ENCODE data around the gene KYNU. TPM values are rescaled to one million over a fixed set of nuclear protein-coding genes. Genes with fewer than 3 reads are reported as not detected.
A peak's percentile ranks its signal among the peaks of the same experiment; 100 is the strongest.
"Not testable (repeated sequence)": the region's sequence is repeated elsewhere in the genome, so short reads cannot be mapped to it uniquely, and the experiment has no call there.

The KYNU gene
- total RNA-seq, 1 experiment from 2014 or later = 165 TPM

- DNase-seq (ENCODE audit: low read depth, low spot score) = no peak
- in situ Hi-C loops (cut with HindIII; ENCODE audit: low pct_unique_long_range_greater_than_20kb, low sequenced_read_pairs) = no loop called here
Observed at GRCh38 chr2:142868229-142868762, 9.2 kb upstream of the KYNU start.

GRCh38 chr2:142869065-142869460, 8.4 kb upstream of the KYNU start:
- in situ Hi-C loops (cut with HindIII; ENCODE audit: low pct_unique_long_range_greater_than_20kb, low sequenced_read_pairs); DNase-seq (ENCODE audit: low read depth, low spot score): not testable (repeated sequence)

DNA sequence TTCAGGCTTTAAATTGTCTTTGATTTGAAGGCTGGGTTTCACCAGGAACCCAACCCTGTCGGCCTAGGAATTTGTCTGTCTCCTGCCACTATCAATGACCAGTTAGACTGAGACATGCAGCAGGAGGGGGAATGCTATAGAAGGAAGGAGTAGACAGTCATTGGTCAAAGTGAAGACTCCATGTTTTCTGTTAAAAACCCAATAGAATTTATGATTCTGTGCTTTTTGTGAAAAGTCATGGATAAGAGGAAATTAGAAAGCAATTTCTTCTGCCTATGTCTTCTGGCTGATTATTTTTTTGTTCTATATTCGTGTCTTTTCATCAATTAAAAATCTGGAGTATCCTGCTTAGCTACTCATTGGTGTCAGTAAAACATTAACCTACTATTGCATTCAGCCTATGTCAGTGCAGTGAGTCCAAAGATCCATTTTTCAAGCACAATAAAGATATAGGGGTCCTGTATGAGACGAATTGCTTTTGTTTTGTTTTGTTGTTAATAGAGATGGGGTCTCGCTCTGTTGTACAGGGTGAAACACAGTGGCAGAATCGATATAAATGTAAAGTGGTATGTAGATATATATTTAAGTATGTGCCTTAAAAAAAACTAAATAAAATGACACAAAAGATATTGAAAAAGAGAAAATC, 7.9 kb upstream of the KYNU start:
- DNase-seq (ENCODE audit: low read depth, low spot score) = no peak
- in situ Hi-C loops (cut with HindIII; ENCODE audit: low pct_unique_long_range_greater_than_20kb, low sequenced_read_pairs) = no loop called here

DNA sequence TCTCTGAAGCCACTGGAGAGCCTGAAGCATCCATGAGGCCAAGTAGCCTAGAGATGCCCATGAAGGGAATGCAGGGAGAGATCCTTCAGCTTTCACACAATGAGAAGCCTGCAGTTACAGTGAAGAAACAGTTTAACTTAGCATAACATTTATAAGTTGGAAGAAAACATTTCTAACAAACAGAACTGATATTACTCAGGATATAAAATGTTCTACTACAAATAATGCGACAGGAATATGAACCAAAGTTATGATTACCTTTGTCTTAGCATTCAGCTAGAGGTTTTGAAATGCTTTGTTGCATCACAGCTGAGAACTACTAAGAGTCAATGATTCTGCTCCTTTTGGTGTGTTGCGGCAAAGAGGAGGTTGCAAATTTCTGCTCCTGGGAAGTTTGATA, 6.9 kb upstream of the KYNU start:
- DNase-seq (ENCODE audit: low read depth, low spot score) = peak; percentile 15
- in situ Hi-C loops (cut with HindIII; ENCODE audit: low pct_unique_long_range_greater_than_20kb, low sequenced_read_pairs) = no loop called here

DNA sequence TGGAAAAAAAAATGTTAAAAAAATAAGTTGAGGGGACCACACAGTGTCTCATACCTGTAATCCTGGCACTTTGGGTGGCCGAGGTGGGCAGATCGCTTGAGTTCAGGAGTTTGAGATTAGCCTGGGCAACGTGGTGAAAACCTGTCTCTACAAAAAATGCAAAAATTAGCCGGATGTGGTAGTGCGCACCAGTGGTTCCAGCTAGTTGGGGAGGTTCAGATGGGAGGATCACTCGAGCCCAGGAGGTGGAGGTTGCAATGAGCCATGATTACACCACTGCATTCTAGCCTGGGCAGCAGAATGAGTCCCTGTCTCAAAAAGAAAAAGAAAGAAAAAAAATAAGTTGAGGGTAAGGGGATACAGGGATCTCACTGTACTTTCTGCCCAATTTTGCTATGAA, 6.1 kb upstream of the KYNU start:
- no peak for DNase-seq (ENCODE audit: low read depth, low spot score)
- in situ Hi-C loops (cut with HindIII; ENCODE audit: low pct_unique_long_range_greater_than_20kb, low sequenced_read_pairs) = no loop called here

GRCh38 chr2:142872882-142873724, 4.4 kb upstream of the KYNU start:
- in situ Hi-C loops (cut with HindIII; ENCODE audit: low pct_unique_long_range_greater_than_20kb, low sequenced_read_pairs) = no loop called here
- peak; percentile 97 for DNase-seq (ENCODE audit: low read depth, low spot score)

- DNase-seq (ENCODE audit: low read depth, low spot score) = no peak
- in situ Hi-C loops (cut with HindIII; ENCODE audit: low pct_unique_long_range_greater_than_20kb, low sequenced_read_pairs) = no loop called here
Observed at GRCh38 chr2:142873831-142874287, 3.6 kb upstream of the KYNU start.

DNA sequence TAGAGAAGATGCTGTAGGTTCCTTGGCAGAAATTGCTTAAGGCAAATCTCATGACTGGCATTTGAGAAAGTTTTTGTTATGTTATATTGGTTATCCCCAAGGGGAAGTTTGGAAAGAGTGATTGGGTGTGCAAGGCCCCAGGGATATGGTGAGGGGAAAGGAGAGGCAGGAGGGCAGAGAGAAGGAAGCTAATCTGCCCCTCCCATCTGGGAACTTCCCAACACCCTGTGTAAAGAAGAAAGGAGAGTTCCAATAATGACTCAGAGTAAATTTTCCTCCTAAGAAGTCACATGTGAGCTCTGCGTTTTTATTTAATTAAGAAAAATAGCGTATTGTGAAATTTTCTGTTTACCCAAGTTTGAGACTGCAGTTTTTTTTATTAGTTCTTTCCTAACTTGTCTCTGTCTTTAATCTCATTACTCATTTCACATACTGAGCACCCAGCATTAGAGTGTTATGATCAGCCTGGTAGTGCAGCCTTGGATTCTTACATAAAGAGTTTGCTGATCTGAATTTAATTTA, 3.1 kb upstream of the KYNU start:
- in situ Hi-C loops (cut with HindIII; ENCODE audit: low pct_unique_long_range_greater_than_20kb, low sequenced_read_pairs) = no loop called here
- peak; percentile 96 for DNase-seq (ENCODE audit: low read depth, low spot score)

GRCh38 chr2:142875010-142875409, 2.5 kb upstream of the KYNU start:
- DNase-seq (ENCODE audit: low read depth, low spot score) = peak; percentile 36
- in situ Hi-C loops (cut with HindIII; ENCODE audit: low pct_unique_long_range_greater_than_20kb, low sequenced_read_pairs) = no loop called here

GRCh38 chr2:142875652-142876051, 1.8 kb upstream of the KYNU start:
- in situ Hi-C loops (cut with HindIII; ENCODE audit: low pct_unique_long_range_greater_than_20kb, low sequenced_read_pairs) = no loop called here
- no peak for DNase-seq (ENCODE audit: low read depth, low spot score)

DNA sequence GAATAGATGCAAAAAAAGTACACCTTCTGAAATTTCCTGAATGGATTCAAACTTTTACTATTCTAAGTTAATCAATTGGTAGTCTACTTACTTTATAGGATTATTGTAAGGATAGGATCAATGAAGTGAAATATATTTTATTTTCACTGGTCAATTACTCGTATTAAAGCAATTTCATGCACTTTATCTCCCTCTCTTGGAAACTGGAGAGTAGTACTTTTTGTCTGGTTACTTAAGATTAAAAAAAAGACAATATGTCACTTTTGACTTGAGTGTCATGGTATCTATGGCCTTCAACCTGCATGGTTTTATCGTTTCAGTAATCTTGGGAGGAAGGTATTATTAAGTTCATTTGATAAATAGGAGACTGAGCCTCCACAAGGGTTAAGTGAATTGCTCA, 1.0 kb upstream of the KYNU start:
- in situ Hi-C loops (cut with HindIII; ENCODE audit: low pct_unique_long_range_greater_than_20kb, low sequenced_read_pairs) = no loop called here
- DNase-seq (ENCODE audit: low read depth, low spot score) = peak; percentile 36

- DNase-seq (ENCODE audit: low read depth, low spot score) = no peak
- in situ Hi-C loops (cut with HindIII; ENCODE audit: low pct_unique_long_range_greater_than_20kb, low sequenced_read_pairs) = no loop called here
Observed at GRCh38 chr2:142878031-142878678, 691 bp downstream of the KYNU start.

DNA sequence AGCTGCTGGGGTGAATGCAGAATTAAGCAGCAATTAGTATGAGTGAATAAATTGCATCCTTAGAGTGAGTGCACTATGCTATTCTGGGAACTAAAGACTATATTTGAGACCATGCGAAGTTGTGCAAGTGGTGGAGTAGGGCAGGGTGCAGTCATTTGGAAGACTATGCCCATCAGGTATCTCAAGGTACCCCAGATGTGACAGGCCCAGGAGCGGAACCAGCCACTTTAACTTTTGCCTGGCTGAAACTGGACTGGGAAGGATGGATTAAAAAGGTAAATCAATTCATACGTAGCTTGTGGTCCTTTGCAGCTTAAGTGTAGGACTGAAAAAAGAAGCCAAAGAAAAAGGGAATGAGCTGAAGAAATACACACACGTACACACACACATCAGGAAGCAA, 1.7 kb downstream of the KYNU start:
- in situ Hi-C loops (cut with HindIII; ENCODE audit: low pct_unique_long_range_greater_than_20kb, low sequenced_read_pairs) = no loop called here
- DNase-seq (ENCODE audit: low read depth, low spot score) = no peak

- in situ Hi-C loops (cut with HindIII; ENCODE audit: low pct_unique_long_range_greater_than_20kb, low sequenced_read_pairs) = no loop called here
- DNase-seq (ENCODE audit: low read depth, low spot score) = no peak
Observed at GRCh38 chr2:142880279-142880678, 2.8 kb downstream of the KYNU start.

DNA sequence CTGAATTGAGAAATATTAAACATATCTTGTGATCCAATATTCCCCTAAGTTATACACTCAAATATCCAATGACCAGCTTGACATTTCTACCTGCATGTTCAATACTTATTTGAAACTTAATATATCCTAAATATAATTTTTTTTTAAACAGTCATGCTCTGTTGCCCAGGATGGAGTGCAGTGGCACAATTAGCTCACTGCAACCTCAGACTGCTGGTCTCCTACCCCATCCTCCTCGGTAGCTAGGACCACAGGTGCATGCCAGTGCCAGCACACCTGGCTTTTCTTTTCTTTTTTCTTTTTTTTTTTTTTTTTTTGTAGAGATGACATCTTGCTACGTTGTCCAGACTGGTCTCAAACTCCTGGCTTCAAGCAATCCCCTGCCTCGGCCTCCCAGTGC, 4.2 kb downstream of the KYNU start:
- no peak for DNase-seq (ENCODE audit: low read depth, low spot score)
- in situ Hi-C loops (cut with HindIII; ENCODE audit: low pct_unique_long_range_greater_than_20kb, low sequenced_read_pairs) = no loop called here

GRCh38 chr2:142882500-142882899, 5.0 kb downstream of the KYNU start:
- DNase-seq (ENCODE audit: low read depth, low spot score); in situ Hi-C loops (cut with HindIII; ENCODE audit: low pct_unique_long_range_greater_than_20kb, low sequenced_read_pairs): not testable (repeated sequence)

- in situ Hi-C loops (cut with HindIII; ENCODE audit: low pct_unique_long_range_greater_than_20kb, low sequenced_read_pairs) = no loop called here
- no peak for DNase-seq (ENCODE audit: low read depth, low spot score)
Observed at GRCh38 chr2:142883526-142883925, 6.1 kb downstream of the KYNU start.

- DNase-seq (ENCODE audit: low read depth, low spot score) = no peak
- in situ Hi-C loops (cut with HindIII; ENCODE audit: low pct_unique_long_range_greater_than_20kb, low sequenced_read_pairs) = no loop called here
Observed at GRCh38 chr2:142885543-142885942, 8.1 kb downstream of the KYNU start.

Data from SK-MEL-5 (cell line).